ENCODE data around the gene GABRP.
"Not testable (repeated sequence)": the region's sequence is repeated elsewhere in the genome, so short reads cannot be mapped to it uniquely, and the experiment has no call there.

GABRP gene

DNA sequence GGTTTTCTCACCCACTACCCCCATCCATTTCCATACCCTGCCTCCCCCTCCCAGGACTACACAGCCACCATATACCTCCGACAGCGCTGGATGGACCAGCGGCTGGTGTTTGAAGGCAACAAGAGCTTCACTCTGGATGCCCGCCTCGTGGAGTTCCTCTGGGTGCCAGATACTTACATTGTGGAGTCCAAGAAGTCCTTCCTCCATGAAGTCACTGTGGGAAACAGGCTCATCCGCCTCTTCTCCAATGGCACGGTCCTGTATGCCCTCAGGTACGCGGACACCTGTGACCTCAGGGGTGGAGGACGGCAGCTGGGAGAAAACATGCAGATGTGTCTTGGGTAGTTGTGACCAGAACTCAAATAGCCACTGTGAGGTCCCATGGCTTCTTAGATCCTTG, 11.6 kb downstream of the GABRP start:
- no peak for DNase-seq

DNA sequence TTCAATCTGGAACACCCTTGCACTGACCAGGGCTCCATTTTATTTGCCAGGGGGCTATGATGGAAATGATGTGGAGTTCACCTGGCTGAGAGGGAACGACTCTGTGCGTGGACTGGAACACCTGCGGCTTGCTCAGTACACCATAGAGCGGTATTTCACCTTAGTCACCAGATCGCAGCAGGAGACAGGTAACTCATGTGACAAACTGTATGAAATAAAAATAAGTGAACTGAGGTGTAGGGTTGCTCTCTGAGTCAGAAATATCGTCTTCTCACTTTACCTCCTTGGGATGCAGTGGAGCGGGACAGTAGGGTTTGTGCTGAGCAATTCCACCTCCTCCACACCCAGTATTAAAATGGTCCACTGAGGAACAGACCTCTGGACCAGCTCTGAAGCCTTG, 22.1 kb downstream of the GABRP start:
- no peak for DNase-seq

DNA sequence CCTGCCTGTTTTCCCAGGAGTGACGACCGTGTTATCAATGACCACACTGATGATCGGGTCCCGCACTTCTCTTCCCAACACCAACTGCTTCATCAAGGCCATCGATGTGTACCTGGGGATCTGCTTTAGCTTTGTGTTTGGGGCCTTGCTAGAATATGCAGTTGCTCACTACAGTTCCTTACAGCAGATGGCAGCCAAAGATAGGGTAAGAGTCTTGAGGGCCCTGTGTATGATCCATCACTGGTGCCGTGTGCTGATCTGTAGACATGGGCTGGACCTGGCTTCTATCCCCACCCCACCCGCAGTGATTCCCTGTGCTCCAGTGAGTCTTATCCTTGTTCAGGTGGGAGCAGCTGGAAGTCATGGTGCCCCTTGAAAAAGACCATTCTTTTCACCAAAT, 26.0 kb downstream of the GABRP start:
- no peak for DNase-seq

DNA sequence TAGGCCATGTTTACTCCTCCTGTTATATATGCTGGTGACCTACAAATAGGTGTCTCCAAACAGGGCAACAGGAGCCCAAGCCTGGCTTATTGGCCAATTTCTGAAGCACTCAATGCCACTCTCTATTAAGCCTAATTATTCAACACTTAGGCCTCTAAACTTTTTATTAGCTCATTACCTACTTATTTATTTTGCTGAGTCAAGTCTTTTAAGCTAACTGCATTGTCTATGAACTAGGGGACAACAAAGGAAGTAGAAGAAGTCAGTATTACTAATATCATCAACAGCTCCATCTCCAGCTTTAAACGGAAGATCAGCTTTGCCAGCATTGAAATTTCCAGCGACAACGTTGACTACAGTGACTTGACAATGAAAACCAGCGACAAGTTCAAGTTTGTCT, 28.2 kb downstream of the GABRP start:
- no peak for DNase-seq

DNA sequence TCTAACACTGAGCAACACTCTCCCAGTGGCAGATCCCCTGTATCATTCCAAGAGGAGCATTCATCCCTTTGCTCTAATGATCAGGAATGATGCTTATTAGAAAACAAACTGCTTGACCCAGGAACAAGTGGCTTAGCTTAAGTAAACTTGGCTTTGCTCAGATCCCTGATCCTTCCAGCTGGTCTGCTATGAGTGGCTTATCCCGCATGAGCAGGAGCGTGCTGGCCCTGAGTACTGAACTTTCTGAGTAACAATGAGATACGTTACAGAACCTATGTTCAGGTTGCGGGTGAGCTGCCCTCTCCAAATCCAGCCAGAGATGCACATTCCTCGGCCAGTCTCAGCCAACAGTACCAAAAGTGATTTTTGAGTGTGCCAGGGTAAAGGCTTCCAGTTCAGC, 29.7 kb downstream of the GABRP start:
- DNase-seq = no peak

DNA sequence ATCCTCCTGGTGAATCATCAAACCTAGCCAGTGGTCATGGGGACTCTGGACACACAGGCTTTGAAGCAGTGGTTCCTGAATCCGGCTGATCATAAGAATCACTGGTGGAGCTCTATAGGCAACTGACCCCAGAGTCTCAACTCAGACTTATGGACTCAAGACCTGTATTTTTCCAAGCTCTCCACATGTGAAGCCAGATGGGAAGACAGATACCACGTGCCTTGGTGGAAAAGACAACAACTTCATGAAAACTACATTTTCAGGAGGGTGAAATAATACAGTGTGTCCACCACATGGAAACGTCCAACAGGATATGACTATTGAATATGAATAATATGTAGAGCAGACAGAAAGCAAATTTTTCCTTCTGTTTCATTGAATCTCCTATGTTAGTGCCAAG, 33.7 kb downstream of the GABRP start:
- DNase-seq = no peak

DNA sequence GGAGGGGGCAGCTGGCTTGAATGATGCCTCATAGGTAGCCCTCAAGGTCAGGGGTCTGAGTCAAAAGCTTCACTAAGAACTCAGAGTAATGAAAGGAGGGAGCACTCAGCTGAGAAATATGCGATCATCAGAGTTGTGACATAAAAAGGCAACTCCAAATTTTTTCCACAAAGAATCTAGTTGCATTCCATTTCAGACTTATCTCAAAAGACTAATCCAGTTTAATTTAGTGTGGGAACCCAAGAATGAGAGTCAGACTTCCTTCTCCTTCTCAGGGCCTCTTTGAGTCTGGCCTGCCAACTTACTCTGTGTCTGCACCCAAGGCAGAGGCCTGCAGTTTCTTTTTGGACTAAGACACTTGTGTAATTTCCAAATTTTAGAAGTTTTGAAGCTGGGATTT, 34.7 kb downstream of the GABRP start:
- DNase-seq = no peak

DNA sequence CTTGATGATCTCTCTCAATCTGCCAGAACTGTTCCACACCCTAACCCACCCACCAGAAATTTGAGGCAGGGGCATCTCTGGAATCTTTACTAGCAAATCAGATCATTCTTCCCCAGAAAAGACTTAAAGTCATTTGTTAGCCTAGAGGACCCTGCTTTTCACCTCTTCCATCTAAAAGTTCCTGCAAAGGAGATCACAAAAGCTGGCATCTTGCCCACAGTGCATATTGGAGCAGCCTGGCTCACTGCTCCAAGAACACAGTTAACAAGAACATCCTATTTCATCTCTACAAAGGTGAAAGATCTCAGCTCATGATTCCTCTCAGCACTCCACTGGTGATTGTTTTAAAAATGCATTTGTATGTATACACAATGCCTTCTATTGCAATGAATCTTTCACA, 36.3 kb downstream of the GABRP start:
- no peak for DNase-seq

DNA sequence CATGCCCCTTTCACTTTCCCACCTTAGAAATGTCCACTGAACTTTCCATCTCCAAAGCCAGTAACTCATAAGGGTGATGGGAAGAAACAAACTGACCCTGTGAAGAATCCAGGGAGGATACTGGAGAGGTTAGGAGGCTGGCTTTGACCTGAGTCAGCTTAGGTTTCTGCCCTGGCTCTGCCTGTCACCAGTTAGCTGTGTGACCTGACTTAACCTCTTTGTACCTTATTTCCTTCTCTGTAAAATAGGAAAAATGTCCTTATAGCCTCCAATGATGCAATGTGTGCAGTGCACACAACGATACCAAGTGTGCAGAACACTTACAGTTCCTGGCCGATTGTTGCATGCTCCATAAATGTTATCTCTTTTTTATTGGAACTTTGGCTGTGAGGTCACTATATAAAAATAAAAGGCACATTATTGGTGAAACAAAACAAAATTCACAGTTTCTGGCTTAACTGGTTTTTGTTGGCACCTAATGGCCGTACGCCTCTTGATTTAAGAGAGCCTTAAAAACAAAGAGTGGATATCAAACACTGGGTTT, 37.8 kb downstream of the GABRP start:
- no peak for DNase-seq

DNA sequence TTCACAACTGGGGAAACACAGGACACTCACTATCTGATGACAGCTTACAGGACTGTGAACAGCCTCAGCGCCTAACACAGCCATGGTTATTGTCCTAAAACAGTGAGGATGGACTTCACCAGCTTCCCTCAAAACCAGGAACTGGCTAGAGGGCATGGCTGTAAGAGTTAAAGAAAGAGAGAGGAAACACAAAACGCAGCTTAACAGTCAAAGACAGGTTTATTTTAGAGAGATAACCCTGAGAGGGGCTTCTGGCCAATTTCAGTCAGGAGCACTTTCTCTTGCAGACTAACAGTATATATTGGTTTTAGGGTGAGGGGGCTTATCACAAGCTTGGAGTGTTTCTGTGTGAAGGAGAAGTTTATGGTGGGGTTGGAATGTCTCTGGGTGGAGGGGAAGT, 42.6 kb downstream of the GABRP start:
- DNase-seq = no peak

DNA sequence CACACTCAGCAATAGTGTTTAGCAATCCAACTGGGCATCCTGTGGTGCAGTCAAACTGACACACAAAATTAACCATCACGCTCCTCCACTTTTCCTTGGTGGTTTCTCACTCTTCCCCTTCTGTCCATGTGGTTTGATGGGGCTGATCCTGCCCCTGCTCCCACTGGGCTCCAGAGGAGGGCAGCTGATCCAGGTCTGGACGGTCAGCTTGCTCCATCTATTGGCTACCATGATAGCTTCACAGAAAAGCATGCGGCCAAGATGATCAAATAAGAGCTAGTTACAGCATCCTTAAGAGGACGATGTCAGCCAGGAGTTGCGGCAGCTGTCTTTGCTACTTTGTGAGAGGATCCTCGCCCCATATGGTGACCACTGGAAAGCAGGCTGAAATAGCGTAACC, 48.7 kb downstream of the GABRP start:
- DNase-seq = no peak

DNA sequence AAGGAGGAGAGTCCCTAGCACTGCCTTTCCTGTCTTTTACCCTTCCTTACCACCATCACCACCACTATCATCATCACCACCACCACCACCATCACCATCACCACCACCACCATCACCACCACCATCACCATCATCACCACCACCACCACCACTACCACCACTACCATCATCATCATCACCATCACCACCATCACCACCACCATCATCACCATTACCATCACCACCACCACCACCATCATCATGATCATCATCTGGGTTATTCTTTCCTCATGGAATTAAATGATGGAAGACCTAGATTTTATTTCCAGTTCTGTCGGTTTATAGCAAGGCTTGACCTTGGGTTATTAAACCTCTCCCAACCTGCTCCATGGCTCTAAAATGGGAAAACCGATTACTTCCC, 50.5 kb downstream of the GABRP start:
- DNase-seq = not testable (repeated sequence)

DNA sequence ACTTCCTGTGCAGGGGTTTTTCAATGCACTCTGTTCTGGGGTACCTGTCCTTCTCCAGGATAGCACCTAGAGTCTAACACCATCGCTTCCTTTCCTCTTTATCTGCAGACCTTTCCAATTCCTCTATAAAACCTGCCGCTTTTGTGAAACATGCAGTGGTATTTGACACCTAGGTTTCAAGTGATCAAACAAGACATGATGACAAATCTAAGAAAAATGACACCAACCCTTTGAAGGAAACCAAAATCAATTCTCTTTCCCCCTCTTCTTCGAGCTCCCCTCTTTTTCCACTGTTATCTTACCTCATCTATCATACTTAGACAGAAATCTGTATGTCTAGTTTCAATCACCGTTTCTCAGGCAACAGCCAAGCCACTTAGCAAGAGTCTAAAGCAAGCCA, 52.7 kb downstream of the GABRP start:
- no peak for DNase-seq

DNA sequence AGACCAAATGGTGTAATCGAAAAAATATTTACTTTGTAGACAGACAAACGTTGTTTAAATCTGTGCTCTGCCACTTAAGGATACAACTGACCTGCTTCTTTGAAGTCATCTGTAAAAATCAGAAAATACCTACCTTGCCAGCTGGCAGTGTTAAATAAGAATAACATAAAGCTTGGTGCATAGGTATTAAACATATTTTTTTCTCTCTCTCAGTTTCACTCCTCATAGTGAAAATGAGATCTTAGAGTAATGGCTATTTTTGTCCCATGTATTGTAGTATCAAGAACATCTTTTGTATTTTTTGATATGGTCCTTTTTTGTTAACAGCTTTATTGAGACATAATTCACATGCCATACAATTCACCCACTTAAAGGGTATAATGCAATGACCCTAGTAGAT, 60.3 kb downstream of the GABRP start:
- DNase-seq = no peak

DNA sequence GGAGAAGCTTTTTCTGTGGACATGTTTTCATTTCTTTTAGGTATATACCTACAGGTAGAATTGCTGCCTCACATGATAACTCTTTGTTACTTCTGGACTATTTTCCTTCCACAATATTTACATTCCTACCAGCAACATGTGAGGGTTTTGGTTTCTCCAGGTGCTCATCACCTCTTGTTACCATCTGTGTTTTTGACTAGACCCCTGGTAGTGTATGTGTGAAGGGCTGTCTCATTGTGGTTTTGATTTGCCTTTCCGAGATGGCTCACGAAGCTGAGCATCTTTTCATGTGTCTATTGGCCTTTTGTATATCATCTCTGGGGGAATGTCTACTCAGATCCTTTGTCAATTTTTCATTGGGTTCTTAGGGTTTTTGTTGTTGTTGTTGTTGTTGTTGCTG, 61.1 kb downstream of the GABRP start:
- no peak for DNase-seq

DNA sequence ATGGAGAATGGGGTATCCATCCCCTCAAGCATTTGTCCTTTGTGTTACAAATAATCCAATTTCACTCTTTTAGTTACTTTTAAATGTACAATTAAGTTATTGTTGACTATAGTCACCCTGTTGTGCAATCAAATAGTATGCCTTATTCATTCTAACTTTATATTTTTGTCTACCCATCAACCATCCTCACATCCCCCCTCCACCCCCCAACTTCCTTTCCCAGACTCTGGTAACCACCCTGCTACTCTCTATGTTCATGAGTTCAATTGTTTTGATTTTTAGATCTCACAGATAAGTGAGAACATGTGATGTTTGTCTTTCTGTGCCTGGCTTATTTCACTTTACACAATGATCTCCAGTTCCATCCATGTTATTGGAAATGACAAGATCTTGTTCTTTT, 62.9 kb downstream of the GABRP start:
- no peak for DNase-seq

DNA sequence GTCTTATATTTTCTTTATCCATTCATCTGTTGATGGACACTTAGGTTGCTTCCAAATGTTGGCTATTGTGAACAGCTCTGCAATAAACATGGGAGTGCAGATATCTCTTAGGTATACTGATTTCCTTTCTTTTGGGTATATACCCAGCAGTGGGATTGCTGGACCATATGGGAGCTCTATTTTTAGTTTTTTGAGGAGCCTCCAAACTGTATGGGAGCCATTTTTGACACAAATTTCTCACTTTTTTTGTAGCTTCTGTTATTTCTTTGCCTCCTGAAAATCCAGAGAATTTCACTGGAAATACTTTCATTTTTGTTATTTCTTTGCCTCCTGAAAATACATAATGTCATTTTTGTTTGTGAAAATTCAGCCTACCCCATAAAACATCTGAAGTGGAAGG, 63.3 kb downstream of the GABRP start:
- no peak for DNase-seq

DNA sequence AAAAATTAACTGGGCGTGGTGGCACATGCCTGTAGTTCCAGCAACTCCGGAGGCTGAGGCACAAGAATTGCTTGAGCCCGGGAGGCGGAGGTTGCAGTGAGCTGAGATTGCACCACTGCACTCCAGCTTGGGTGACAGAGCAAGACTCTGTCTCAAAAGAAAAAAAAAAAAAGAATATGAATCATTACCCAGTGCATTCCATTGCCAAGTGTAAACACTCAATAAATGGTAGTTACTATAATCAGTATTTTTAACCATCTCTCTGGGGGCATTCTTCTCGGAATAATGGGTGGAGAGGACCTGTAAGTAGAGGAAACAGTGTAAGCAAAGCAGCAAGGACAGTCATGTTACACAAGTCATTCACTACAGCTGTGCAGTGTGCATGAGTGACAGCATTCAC, 64.5 kb downstream of the GABRP start:
- no peak for DNase-seq

DNA sequence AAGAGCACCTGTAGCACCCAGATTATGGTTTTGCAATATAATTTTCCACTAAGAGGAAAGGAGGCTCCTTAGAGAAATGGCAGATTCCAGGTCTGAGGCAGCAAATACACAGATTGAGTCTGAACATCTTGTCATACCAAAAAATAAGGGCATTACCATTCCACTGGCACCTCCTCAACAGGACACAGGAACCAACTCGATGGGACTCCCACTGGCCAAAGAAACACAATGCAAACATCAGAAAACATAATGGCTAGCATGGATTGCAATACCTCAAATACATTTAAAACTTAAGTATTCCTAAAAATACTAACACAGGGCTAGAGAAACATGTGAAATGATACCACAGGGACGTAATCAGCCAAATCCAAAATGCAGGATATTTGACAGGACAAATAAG, 65.8 kb downstream of the GABRP start:
- no peak for DNase-seq

DNA sequence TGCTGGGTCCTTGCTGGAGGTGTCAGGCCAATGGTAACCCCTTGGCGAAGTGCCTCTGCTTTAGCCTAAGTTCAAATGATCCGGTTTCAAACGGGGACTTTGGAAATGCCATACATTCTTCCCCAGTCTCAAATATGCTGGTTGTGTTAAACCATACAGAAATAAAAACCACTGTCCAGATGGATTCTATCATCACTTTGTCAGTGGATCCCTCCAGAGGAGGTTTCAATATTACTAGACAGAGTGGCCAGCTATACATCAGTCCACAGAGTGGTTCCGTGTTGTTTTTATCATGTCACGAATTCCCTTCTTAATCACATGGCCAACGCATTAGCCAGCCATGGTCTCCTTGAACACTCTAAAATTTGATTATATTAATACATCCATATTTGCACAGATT, 71.0 kb downstream of the GABRP start:
- DNase-seq = no peak

DNA sequence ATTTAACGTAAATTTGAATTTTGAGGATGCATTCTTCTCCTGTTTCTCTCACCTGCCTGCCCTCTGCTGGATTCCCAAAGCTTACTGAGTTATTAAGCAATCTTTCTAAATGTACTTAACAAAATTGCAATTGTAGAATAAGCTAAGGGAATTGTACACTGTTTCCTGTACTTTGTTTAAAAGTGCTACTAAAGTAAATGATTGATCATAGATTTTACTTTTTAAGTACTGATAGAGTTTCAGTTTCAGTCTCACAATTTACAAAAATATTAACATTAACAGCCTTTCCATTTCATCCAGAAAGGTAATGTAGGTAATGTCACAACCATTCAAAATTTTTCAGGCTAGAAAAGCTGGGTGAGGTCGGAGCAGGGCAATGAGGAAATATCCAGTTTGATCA, 73.5 kb downstream of the GABRP start:
- no peak for DNase-seq

DNA sequence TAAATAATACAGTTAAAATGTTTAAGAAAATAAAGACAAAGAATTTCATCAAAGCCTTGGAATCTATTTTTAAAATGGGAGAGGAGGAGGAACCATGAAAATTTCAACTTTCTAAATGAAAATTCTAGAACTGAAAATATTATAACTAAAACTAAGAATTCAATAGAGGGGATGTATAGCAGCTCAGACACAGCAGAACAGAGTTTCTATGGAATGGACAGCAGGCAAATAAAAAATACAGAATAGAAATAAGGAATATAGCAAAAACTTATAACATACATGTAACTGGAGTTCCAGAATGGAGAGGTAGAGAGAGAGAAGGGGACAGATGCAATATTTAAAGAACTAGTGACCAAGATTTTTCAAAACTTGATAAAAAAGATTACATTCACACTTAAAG, 76.9 kb downstream of the GABRP start:
- no peak for DNase-seq

DNA sequence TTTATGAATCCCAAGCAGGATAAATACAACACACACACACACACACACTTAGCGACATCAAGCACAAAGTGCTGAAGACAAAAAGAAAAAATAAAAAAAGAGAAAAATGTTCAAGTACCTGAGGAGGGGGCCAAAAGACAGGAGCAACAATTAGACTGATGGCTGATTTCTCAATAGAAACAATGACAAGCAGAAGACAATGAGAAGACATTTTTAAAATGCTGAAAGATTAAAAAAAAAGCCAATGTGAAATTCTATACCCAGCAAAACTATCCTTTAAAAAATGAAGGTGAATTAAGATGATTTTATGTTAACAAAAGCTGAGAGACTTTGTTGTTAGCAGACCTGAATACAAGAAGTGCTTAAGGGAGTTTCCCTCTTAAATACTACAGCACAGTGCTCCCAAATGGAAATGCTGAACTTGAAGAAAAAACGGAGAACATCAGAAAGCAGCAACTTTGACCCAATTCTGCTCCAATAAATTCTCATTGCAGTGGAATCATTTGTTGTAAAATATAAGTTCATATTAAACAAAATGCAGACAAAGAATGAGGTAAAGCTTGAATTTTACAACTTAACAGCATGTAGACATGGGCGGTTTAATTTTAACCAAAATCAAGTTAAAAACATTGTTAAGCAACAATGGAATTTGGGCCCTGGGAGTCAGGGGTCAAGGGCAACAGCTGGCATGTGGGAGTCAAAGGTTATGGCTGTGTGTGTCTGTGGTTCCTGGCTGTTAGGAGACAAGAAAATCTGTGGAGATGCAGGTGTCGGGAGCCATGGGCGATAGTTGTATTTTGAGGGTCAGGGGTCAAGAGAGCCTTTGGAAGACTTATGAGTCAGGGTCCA, 77.5 kb downstream of the GABRP start:
- DNase-seq = no peak

DNA sequence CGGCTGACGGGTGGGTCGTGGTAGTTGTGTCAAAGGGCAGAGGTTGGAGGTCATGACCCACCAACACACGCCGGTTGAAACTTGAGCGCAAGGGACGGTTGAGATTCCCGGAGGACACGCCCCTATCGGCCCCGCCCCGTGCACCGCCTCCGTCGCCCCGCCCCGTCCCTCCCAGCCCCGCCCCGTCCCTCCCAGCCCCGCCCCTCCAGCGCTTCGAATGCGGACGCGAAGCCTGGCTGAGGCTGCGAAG, 78.1 kb downstream of the GABRP start:
- no peak for DNase-seq
